Lower lobe of right lung (tissue), 2 donors: ENCODE results near the gene EMC10. TPM values are rescaled to one million over a fixed set of nuclear protein-coding genes. Genes with fewer than 3 reads are reported as not detected.
A peak's percentile ranks its signal among the peaks of the same experiment; 100 is the strongest.

Experiments
- ATAC-seq, 2 donors: fragments of 200-7000 bp; cut with Tn5 transposase; one replicate each; pipeline ENCODE4 v1.9.1; 2020 to 2022; ENCODE audit warnings: mild to moderate bottlenecking in 2 of 2, moderate library complexity in 2 of 2
- DNase-seq: peaks from one replicate; pipeline ENCODE4 v3.0.0-alpha.2; 2020
- H3K27ac ChIP-seq: fragments of 200-600 bp; one replicate; pipeline ENCODE4 v1.8.0; 2022
- H3K27me3 ChIP-seq: fragments of 200-600 bp; one replicate; pipeline ENCODE4 v1.8.0; 2022; ENCODE audit warnings: low read depth
- H3K36me3 ChIP-seq: fragments of 200-600 bp; one replicate; pipeline ENCODE4 v1.8.0; 2022; ENCODE audit warnings: mild to moderate bottlenecking
- H3K4me1 ChIP-seq: fragments of 200-600 bp; one replicate; pipeline ENCODE4 v1.8.0; 2022
- H3K4me3 ChIP-seq: fragments of 200-600 bp; one replicate; pipeline ENCODE4 v1.8.0; 2022; ENCODE audit warnings: mild to moderate bottlenecking
- H3K9me3 ChIP-seq: fragments of 200-600 bp; one replicate; pipeline ENCODE4 v1.8.0; 2022
- CTCF ChIP-seq: fragments of 200-600 bp; IDR thresholded peaks from one replicate; pipeline ENCODE4 v1.8.0; 2022; ENCODE audit warnings: antibody characterized with exemption, mild to moderate bottlenecking
- intact Hi-C: fragments of 100-400 bp; cut with DNase I; formaldehyde crosslinking; loops from one replicate; pipeline ENCODE4 v1.11.0; 2022
- total RNA-seq: library from RNA; stranded (reverse); fragmentation: NEBNext Ultra II Directional; extraction: Animal tissue kit (Norgen Biotek cat#: 25700); gene quantifications from one replicate; pipeline ENCODE4 v1.2.1, GENCODE V29; 2021
- donor health status: DM: no; HTN: yes; CAD: no; lungs with severe emphysema.

The EMC10 gene
- total RNA-seq, 1 donor from 2014 or later: 95.6 TPM

DNA sequence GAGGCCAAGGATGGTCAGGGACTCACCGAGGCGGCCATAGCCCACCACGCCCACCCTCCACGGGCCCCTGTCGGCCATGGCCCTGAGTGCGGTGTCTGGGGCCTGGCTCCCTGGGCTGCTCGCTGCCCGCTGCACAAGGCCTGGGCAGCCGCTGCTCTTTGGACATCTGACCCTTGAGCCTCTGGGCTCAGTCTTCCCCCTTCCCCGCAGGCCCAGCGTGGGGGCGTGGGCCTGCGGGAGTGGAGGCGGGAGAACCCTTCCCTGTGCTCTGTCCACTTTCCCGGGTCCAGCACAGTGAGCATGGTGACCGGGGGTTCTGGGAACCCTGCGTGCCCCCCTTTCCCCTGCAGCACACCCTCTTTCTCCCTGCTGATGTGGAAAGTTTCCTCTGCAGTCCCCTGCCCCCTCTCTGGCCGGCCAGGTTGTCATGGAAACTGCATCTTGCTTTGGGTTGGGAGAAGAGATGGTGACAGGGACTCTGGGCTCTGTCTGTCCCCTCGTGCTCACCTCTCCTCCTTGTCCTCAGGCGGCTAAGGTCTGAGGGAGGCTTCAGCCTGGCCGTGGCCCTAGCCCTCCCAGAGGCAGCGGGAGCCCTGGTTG is 37.5 kb downstream of the EMC10 start, which contains the start of gene ASPDH:
Gene ASPDH (minus strand): TSS at position 168 of the 600 bp plus-strand sequence. CDS start 90 bp downstream, at position 78.
- peaks cover 8% of the 10 kb centered on the region for H3K27me3 ChIP-seq
- ATAC-seq: no peak
- intact Hi-C loops: no loop called here
- no peak within 1 kb of the TSS for H3K4me3 ChIP-seq
- no peaks in the 10 kb centered on the region for H3K9me3 ChIP-seq
- no peak for TF ChIP-seq CTCF
- no peak within 1 kb of the TSS for H3K27ac ChIP-seq
- peaks cover 8% of the 10 kb centered on the region for H3K4me1 ChIP-seq
- H3K36me3 ChIP-seq: no peaks in the 10 kb centered on the region
- peak; percentile 46 for DNase-seq

DNA sequence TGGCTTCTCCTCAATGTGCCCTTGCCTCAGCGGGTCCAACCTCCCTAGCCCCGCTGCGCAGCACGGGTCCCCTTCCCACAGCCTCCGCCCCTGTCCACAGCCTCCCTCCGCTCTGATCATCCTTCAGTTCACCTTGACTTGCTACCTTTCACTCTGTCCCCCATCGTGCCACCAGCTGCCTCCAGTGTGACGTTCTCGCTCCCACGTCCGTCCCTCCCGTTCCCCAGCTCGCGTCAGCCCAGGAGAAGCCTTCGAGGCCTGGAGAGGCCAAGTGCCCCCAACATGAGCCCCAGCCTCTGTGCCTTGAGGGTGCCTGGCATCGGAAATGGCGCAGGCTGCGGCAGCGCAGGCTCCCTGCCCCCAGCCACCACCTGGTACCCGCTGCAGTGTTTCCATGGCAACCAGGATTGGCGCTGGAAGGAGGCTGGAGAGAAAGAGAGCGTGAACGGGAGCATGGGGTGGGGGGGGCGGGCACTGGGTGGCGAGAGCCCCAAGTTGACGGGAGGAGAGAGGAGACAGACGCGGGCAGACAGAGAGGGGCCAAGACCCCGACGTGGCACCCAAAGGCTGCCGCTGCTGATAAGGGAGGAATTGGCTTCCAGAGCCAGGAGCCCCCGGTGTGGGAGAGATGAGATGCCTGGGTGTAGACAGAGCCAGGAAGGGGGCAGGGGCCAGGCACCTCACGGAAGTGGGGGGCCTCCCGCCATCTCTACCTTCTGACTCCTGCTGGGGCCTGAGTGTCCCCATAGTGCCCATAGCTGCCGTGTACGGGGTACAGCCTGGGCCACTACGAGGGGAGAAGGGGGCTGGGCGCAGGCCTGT is 38.2 kb downstream of the EMC10 start:
- Histone ChIP-seq H3K36me3 (no peaks in the 10 kb centered on the region), H3K4me3 (no peak overlapping the region), H3K4me1 (peaks cover 8% of the 10 kb centered on the region), H3K27ac (no peak overlapping the region), H3K9me3 (no peaks in the 10 kb centered on the region), H3K27me3 (peaks cover 8% of the 10 kb centered on the region)
- intact Hi-C loops: no loop called here
- no peak for TF ChIP-seq CTCF
- ATAC-seq (no peak), DNase-seq (peak; percentile 42)

GRCh38 chr19:50515168-50515561 is 38.9 kb downstream of the EMC10 start:
- ATAC-seq: no peak
- H3K27me3 ChIP-seq: peaks cover 8% of the 10 kb centered on the region
- peaks cover 5% of the 10 kb centered on the region for H3K4me1 ChIP-seq
- H3K27ac ChIP-seq: no peak overlapping the region
- no peak for TF ChIP-seq CTCF
- H3K36me3 ChIP-seq: no peaks in the 10 kb centered on the region
- intact Hi-C loops: no loop called here
- no peak overlapping the region for H3K4me3 ChIP-seq
- DNase-seq: peak; percentile 35
- no peaks in the 10 kb centered on the region for H3K9me3 ChIP-seq

GRCh38 chr19:50516456-50516855 is 40.1 kb downstream of the EMC10 start:
- ATAC-seq (no peak), DNase-seq (peak; percentile 9)
- Histone ChIP-seq H3K4me1 (no peaks in the 10 kb centered on the region), H3K4me3 (no peak overlapping the region), H3K27ac (no peak overlapping the region), H3K27me3 (peaks cover 8% of the 10 kb centered on the region), H3K36me3 (no peaks in the 10 kb centered on the region), H3K9me3 (no peaks in the 10 kb centered on the region)
- no peak for TF ChIP-seq CTCF
- intact Hi-C loops: no loop called here

DNA sequence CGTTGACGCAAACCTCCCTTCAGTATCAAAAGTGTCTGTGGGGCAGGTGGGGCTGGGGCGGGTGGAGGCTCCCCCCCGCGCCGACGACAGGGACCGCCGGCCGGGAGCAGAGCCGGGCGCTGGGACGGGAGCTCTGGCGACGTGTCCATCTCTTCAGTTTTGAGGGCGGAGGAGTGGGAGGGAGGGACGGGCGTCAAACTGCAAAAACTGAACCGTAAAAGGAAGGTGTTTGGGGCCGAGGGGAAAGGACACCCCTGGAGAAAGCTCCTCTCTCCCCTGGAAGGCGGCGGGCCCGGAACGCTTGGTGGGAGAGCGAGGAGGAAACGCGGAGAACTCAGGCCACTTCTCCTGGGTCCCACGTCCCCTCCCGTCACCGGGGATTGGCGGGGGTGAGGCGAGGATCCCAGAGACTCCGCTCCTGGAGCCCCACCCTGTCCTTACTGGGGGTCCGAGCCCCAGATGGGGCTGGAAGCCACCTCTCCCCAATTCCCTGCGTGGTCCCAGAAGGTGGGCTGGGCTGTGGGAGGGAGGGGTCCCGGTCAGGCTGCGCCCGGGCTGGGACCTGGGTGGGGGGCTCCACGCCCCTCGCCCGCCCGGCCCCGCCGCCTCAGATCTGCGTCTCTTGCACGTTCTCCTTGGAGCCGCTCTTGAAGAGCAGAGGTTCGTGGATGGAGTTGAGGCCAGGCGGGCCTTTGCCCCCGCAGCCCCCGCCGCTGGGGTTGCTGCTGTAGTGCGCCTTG is 40.8 kb downstream of the EMC10 start:
- DNase-seq (peak; percentile 35), ATAC-seq (no peak)
- no peak for TF ChIP-seq CTCF
- intact Hi-C loops: no loop called here
- Histone ChIP-seq H3K27ac (no peak overlapping the region), H3K27me3 (peaks cover 8% of the 10 kb centered on the region), H3K4me1 (no peaks in the 10 kb centered on the region), H3K9me3 (no peaks in the 10 kb centered on the region), H3K36me3 (no peaks in the 10 kb centered on the region), H3K4me3 (no peak overlapping the region)
